Choroid plexus epithelial cell (primary cell): Measurements from ENCODE around the gene ZNF236.
A peak's percentile ranks its signal among the peaks of the same experiment; 100 is the strongest.

Experiments used
- DNase-seq: peaks from one replicate; pipeline ENCODE4 v3.0.0-alpha.2; 2010; ENCODE audit warnings: low read depth
- H3K4me3 ChIP-seq: 2 replicates; pipeline ENCODE4 v1.5.1; 2011; ENCODE audit warnings: low read depth, mild to moderate bottlenecking, control low read depth, low read length, moderate library complexity
- CTCF ChIP-seq: conservative IDR thresholded peaks from 2 replicates; pipeline ENCODE4 v1.5.1; 2011; ENCODE audit warnings: low read depth, mild to moderate bottlenecking, control low read depth, inconsistent platforms, low read length, moderate library complexity

ZNF236 gene

GRCh38 chr18:76972846-76973519, 150.6 kb downstream of the ZNF236 start:
- DNase-seq: no peak
- no peak overlapping the region for H3K4me3 ChIP-seq
- TF ChIP-seq CTCF: no peak

DNA sequence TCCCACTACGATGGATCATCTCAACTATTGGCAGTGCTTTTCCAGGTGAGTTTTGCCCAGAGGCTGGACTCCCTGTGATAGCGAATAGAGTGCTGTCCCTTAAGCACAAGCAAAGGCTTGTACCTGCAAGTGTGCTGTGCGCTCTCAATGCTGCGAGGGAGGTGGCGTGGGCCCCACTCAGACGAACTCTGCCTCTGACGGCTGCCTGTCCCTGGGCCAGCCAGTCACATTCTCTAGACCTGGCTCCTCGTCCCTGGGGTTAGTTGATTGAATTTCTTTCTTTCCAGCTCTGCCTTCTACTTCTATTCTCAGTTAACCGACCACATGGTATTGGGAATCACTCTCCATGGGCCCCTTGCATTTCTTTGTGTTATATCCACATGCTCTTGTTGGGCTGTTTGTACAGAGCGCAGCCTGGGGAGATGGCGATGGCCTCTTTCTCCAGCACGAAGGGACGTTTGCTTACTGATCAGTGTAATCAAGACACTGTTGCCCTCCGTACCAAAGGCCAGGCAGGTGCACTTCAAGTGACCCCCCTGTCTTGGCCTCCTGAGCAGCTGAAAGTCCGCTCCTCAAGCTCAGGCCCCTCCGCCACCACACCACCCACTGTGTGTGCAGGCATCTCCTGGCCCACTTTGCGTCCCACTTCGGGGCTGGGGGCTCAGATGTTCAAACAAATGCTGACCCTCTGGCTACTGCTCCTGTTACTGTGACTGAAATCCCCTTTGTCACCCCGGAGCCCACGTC, 151.3 kb downstream of the ZNF236 start:
- TF ChIP-seq CTCF: no peak
- no peak overlapping the region for H3K4me3 ChIP-seq
- DNase-seq: no peak

DNA sequence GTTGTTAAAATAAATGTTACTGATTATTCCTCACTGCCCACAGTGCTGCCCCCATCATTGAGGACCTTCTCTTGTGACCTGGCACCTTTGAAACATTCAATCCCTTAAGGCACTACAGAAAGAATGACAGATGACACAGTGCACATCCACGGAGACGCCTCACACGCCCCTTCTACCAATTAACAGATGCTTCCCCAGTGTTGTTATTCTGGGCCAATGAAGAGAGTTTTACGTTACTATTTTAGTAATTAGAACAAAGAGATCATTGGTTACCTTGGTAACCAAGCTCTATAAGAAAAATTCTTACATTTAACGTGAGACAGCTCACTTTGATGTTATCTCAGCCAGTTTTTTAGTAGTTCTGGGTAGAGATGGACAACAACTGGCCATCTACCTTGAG, 152.0 kb downstream of the ZNF236 start:
- H3K4me3 ChIP-seq: no peak overlapping the region
- no peak for DNase-seq
- TF ChIP-seq CTCF: no peak

DNA sequence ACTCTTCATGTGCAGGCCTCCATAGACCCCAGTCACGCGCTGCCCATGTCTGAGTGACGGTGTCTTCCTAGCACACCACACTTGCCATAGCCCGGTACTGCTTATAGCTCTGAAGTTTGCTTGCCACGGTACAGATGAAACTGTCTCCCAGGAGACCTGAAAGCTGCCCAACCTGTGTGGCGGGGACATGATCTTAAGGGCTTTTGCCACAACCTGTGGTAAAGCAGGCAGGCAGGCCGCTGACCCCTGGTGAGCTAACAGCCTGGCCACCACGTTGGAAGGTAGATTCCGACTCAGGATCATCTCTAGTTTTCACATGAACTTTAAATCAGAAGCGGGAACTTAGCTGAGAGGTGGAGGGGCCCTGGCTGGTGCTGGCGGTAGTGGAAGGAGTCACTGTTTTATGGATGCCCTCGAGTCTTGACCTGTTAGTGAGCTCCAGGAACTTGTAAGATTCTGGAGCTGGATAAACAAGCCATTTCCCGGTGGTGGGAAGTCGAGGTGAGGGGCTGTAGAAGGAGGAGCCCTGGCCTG, 153.3 kb downstream of the ZNF236 start:
- no peak for TF ChIP-seq CTCF
- no peak overlapping the region for H3K4me3 ChIP-seq
- no peak for DNase-seq

GRCh38 chr18:76977108-76977621, 154.8 kb downstream of the ZNF236 start:
- no peak for DNase-seq
- TF ChIP-seq CTCF: no peak
- no peak overlapping the region for H3K4me3 ChIP-seq

DNA sequence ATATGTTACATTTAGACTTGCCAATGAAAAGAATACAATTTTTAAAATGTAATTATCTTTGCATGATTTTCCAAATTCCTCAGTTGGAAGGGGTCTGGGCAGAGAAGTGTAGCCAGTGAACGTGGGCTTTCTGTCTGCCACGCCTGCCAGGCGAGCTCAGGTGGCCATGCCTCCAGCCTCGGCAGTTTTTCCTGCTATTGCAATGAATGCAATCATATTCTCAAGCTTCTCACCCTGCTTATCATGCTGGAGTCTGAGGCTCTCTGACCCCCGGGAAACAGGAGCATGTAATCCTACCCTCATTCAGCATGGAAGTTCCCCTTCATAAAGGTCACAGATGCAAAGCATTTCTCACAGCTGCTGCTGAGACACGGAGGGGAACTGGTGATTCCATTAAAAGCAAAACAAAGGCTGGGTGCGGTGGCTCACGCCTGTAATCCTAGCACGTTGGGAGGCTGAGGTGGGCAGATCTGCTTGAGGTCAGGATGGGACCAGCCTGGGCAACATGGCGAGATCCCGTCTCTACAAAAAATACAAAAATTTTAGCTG, 155.4 kb downstream of the ZNF236 start:
- TF ChIP-seq CTCF: no peak
- DNase-seq: peak; percentile 61
- no peak overlapping the region for H3K4me3 ChIP-seq
